GM23338 (cell line): ENCODE data around the gene CACNB2. TPM values are rescaled to one million over a fixed set of nuclear protein-coding genes. Genes with fewer than 3 reads are reported as not detected.

Experiments used
- ATAC-seq: fragments of 200-7000 bp; cut with Tn5 transposase; 3 replicates; pipeline ENCODE4 v1.9.1; 2020
- DNase-seq: peaks from one replicate; pipeline ENCODE4 v3.0.0-alpha.2; 2015; ENCODE audit warnings: low spot score
- H2AFZ ChIP-seq: fragments of 200-600 bp; sonication (generic); 2 replicates; pipeline ENCODE4 v1.8.0; 2016; ENCODE audit warnings: antibody characterized with exemption, mild to moderate bottlenecking, moderate library complexity
- H3F3A ChIP-seq: fragments of 200-600 bp; sonication (generic); replicated peaks from 2 replicates; pipeline ENCODE4 v1.8.0; 2017; ENCODE audit warnings: antibody characterized with exemption, mixed run types, low read depth
- H3K27ac ChIP-seq: fragments of 200-600 bp; sonication (generic); 2 replicates; pipeline ENCODE4 v1.6.1; 2016; ENCODE audit warnings: low read depth
- H3K27me3 ChIP-seq: fragments of 200-600 bp; sonication (generic); 2 replicates; pipeline ENCODE4 v1.8.0; 2016; ENCODE audit warnings: mild to moderate bottlenecking, mixed run types, moderate library complexity; ENCODE audit not compliant: insufficient read depth
- H3K36me3 ChIP-seq: fragments of 200-600 bp; sonication (generic); 2 replicates; pipeline ENCODE4 v1.8.0; 2016; ENCODE audit warnings: mild to moderate bottlenecking; ENCODE audit not compliant: insufficient read depth
- H3K4me1 ChIP-seq: fragments of 200-600 bp; sonication (generic); 2 replicates; pipeline ENCODE4 v1.8.0; 2016; ENCODE audit warnings: mild to moderate bottlenecking, moderate library complexity; ENCODE audit not compliant: insufficient read depth
- H3K4me2 ChIP-seq: fragments of 200-600 bp; sonication (generic); 2 replicates; pipeline ENCODE4 v1.7.1; 2017; ENCODE audit warnings: mixed run types
- H3K4me3 ChIP-seq: fragments of 200-600 bp; sonication (generic); 2 replicates; pipeline ENCODE4 v1.6.1; 2016; ENCODE audit warnings: mixed run types
- H3K79me2 ChIP-seq: fragments of 200-600 bp; sonication (generic); replicated peaks from 2 replicates; pipeline ENCODE4 v1.8.0; 2017; ENCODE audit warnings: mild to moderate bottlenecking; ENCODE audit not compliant: insufficient read depth
- H3K9me2 ChIP-seq: fragments of 200-600 bp; sonication (generic); 2 replicates; pipeline ENCODE4 v1.8.0; 2017; ENCODE audit not compliant: insufficient read depth
- H4K20me1 ChIP-seq: fragments of 200-600 bp; sonication (generic); replicated peaks from 2 replicates; pipeline ENCODE4 v1.8.0; 2017; ENCODE audit warnings: mild to moderate bottlenecking; ENCODE audit not compliant: insufficient read depth
- H3K27ac Mint-ChIP-seq: 2 replicates; pipeline ENCODE4 v1.8.0; 2020; ENCODE audit warnings: inconsistent platforms, mild to moderate bottlenecking, moderate library complexity, mixed read lengths
- H3K27me3 Mint-ChIP-seq: 3 replicates; pipeline ENCODE4 v1.8.0; 2022; ENCODE audit warnings: low read depth, mild to moderate bottlenecking, moderate library complexity, mixed read lengths, inconsistent platforms; ENCODE audit not compliant: insufficient read depth, poor library complexity
- H3K36me3 Mint-ChIP-seq: 3 replicates; pipeline ENCODE4 v1.8.0; 2021; ENCODE audit warnings: low read depth, mild to moderate bottlenecking, inconsistent platforms, moderate library complexity, mixed read lengths
- H3K4me1 Mint-ChIP-seq: 3 replicates; pipeline ENCODE4 v1.8.0; 2020; ENCODE audit warnings: mild to moderate bottlenecking, inconsistent platforms, mixed read lengths
- H3K4me3 Mint-ChIP-seq: 3 replicates; pipeline ENCODE4 v1.8.0; 2021; ENCODE audit warnings: moderate library complexity, mild to moderate bottlenecking, inconsistent platforms, mixed read lengths
- H3K9me3 Mint-ChIP-seq: 3 replicates; pipeline ENCODE4 v1.8.0; 2020; ENCODE audit warnings: moderate library complexity, mild to moderate bottlenecking, inconsistent platforms, mixed read lengths
- CREB1 ChIP-seq: fragments of 250-450 bp; sonication (Bioruptor Pico); IDR thresholded peaks from 2 replicates; pipeline ENCODE4 v1.5.0; 2020; ENCODE audit warnings: low read depth, mild to moderate bottlenecking, moderate library complexity
- ETS1 ChIP-seq: IDR thresholded peaks from 2 replicates; pipeline ENCODE4 v1.6.1; 2016; ENCODE audit warnings: antibody characterized with exemption
- EZH2 ChIP-seq: fragments of 200-600 bp; sonication (generic); IDR thresholded peaks from one replicate; pipeline ENCODE4 v1.8.0; 2017; ENCODE audit warnings: antibody characterized with exemption, mild to moderate bottlenecking, low read depth; ENCODE audit not compliant: unreplicated experiment
- EZH2phosphoT487 ChIP-seq: fragments of 200-600 bp; sonication (generic); IDR thresholded peaks from one replicate; pipeline ENCODE4 v1.8.1; 2018; ENCODE audit warnings: antibody characterized with exemption; ENCODE audit not compliant: unreplicated experiment
- JUNB ChIP-seq: IDR thresholded peaks from one replicate; pipeline ENCODE4 v1.6.1; 2016; ENCODE audit warnings: antibody characterized with exemption; ENCODE audit not compliant: unreplicated experiment
- NANOG ChIP-seq: IDR thresholded peaks from 2 replicates; pipeline ENCODE4 v1.6.1; 2016; ENCODE audit warnings: antibody characterized with exemption, borderline replicate concordance
- POLR2AphosphoS5 ChIP-seq: IDR thresholded peaks from 2 replicates; pipeline ENCODE4 v1.6.1; 2016; ENCODE audit warnings: antibody characterized with exemption, low read depth
- STAT1 ChIP-seq: IDR thresholded peaks from one replicate; pipeline ENCODE4 v1.6.1; 2016; ENCODE audit warnings: antibody characterized with exemption; ENCODE audit not compliant: unreplicated experiment
- ZNF114 ChIP-seq: fragments of 250-450 bp; sonication (Bioruptor Pico); IDR thresholded peaks from 2 replicates; pipeline ENCODE4 v1.5.0; 2020; ENCODE audit warnings: mild to moderate bottlenecking, moderate library complexity
- ZNF331 ChIP-seq: fragments of 250-450 bp; sonication (Bioruptor Pico); IDR thresholded peaks from 2 replicates; pipeline ENCODE4 v1.5.0; 2020; ENCODE audit warnings: low read depth, mild to moderate bottlenecking, moderate library complexity
- polyA plus RNA-seq: library from polyadenylated mRNA; unstranded; fragments of >200 nt; fragmentation: Nextera tagmentation; extraction: Ambion mirVana; gene quantifications from 2 replicates; pipeline ENCODE4 v1.2.1, GENCODE V29; 2016
- total RNA-seq: library from RNA; depleted of rRNA; stranded (reverse); fragments of >200 nt; shearing (Covaris generic); gene quantifications from 2 replicates; pipeline ENCODE4 v1.2.3, GENCODE V29; 2014
- TF ChIP-seq, protein P1 (sequence below): fragments of 250-450 bp; sonication (Bioruptor Pico); IDR thresholded peaks from 2 replicates; pipeline ENCODE4 v1.5.0; 2020; ENCODE audit warnings: mild to moderate bottlenecking, moderate library complexity
- TF ChIP-seq, protein P2 (sequence below): IDR thresholded peaks from one replicate; pipeline ENCODE4 v1.6.1; 2018; ENCODE audit warnings: antibody characterized with exemption; ENCODE audit not compliant: unreplicated experiment
- TF ChIP-seq, protein P3 (sequence below), 2 experiments: fragments of 200-600 bp in 1 of 2; sonication (generic) in 1 of 2; conservative IDR thresholded peaks; 2 replicates each; pipeline versions ENCODE4 v1.5.1 to v1.6.1; 2016 to 2017; ENCODE audit warnings: antibody characterized with exemption in 2 of 2, low read depth in 2 of 2, mild to moderate bottlenecking in 2 of 2, moderate library complexity in 1 of 2

Gene CACNB2
- total and polyA plus RNA-seq, 2 experiments from 2014 or later, result 5.0 to 5.9 TPM

DNA sequence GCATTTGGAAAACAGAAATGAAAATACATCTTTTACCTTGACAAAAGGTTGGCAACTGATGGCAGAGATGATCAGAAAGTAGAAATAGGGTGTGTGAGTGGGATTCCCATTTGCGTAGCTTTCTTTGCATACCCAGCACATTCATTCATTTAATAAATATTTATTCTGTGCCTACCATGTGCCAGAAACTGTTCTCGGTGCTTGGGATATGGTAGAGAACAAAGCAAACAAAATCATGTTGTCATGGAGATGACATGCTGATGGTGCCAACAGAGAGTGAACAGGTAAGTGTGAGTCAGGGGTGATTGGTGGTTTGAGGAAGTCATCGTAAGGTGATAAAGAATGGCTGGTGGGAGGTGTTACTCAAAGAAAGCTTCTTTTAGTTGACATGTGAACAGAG lies 45.4 kb downstream of the CACNB2 start:
- TF ChIP-seq ETS1 (no peak), JUNB (no peak), ZNF114 (CRISPR knock-in tag) (no peak), ZNF331 (no peak), EZH2phosphoT487 (no peak), NANOG (no peak), POLR2AphosphoS5 (no peak), CREB1 (no peak), EZH2 (no peak), STAT1 (no peak)
- TF ChIP-seq, protein P1, sequence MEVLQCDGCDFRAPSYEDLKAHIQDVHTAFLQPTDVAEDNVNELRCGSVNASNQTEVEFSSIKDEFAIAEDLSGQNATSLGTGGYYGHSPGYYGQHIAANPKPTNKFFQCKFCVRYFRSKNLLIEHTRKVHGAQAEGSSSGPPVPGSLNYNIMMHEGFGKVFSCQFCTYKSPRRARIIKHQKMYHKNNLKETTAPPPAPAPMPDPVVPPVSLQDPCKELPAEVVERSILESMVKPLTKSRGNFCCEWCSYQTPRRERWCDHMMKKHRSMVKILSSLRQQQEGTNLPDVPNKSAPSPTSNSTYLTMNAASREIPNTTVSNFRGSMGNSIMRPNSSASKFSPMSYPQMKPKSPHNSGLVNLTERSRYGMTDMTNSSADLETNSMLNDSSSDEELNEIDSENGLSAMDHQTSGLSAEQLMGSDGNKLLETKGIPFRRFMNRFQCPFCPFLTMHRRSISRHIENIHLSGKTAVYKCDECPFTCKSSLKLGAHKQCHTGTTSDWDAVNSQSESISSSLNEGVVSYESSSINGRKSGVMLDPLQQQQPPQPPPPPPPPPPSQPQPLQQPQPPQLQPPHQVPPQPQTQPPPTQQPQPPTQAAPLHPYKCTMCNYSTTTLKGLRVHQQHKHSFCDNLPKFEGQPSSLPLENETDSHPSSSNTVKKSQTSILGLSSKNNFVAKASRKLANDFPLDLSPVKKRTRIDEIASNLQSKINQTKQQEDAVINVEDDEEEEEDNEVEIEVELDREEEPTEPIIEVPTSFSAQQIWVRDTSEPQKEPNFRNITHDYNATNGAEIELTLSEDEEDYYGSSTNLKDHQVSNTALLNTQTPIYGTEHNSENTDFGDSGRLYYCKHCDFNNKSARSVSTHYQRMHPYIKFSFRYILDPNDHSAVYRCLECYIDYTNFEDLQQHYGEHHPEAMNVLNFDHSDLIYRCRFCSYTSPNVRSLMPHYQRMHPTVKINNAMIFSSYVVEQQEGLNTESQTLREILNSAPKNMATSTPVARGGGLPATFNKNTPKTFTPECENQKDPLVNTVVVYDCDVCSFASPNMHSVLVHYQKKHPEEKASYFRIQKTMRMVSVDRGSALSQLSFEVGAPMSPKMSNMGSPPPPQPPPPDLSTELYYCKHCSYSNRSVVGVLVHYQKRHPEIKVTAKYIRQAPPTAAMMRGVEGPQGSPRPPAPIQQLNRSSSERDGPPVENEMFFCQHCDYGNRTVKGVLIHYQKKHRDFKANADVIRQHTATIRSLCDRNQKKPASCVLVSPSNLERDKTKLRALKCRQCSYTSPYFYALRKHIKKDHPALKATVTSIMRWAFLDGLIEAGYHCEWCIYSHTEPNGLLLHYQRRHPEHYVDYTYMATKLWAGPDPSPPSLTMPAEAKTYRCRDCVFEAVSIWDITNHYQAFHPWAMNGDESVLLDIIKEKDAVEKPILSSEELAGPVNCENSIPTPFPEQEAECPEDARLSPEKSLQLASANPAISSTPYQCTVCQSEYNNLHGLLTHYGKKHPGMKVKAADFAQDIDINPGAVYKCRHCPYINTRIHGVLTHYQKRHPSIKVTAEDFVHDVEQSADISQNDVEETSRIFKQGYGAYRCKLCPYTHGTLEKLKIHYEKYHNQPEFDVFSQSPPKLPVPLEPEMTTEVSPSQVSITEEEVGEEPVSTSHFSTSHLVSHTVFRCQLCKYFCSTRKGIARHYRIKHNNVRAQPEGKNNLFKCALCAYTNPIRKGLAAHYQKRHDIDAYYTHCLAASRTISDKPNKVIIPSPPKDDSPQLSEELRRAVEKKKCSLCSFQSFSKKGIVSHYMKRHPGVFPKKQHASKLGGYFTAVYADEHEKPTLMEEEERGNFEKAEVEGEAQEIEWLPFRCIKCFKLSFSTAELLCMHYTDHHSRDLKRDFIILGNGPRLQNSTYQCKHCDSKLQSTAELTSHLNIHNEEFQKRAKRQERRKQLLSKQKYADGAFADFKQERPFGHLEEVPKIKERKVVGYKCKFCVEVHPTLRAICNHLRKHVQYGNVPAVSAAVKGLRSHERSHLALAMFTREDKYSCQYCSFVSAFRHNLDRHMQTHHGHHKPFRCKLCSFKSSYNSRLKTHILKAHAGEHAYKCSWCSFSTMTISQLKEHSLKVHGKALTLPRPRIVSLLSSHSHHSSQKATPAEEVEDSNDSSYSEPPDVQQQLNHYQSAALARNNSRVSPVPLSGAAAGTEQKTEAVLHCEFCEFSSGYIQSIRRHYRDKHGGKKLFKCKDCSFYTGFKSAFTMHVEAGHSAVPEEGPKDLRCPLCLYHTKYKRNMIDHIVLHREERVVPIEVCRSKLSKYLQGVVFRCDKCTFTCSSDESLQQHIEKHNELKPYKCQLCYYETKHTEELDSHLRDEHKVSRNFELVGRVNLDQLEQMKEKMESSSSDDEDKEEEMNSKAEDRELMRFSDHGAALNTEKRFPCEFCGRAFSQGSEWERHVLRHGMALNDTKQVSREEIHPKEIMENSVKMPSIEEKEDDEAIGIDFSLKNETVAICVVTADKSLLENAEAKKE (CRISPR knock-in tag), result no peak
- TF ChIP-seq, protein P2, sequence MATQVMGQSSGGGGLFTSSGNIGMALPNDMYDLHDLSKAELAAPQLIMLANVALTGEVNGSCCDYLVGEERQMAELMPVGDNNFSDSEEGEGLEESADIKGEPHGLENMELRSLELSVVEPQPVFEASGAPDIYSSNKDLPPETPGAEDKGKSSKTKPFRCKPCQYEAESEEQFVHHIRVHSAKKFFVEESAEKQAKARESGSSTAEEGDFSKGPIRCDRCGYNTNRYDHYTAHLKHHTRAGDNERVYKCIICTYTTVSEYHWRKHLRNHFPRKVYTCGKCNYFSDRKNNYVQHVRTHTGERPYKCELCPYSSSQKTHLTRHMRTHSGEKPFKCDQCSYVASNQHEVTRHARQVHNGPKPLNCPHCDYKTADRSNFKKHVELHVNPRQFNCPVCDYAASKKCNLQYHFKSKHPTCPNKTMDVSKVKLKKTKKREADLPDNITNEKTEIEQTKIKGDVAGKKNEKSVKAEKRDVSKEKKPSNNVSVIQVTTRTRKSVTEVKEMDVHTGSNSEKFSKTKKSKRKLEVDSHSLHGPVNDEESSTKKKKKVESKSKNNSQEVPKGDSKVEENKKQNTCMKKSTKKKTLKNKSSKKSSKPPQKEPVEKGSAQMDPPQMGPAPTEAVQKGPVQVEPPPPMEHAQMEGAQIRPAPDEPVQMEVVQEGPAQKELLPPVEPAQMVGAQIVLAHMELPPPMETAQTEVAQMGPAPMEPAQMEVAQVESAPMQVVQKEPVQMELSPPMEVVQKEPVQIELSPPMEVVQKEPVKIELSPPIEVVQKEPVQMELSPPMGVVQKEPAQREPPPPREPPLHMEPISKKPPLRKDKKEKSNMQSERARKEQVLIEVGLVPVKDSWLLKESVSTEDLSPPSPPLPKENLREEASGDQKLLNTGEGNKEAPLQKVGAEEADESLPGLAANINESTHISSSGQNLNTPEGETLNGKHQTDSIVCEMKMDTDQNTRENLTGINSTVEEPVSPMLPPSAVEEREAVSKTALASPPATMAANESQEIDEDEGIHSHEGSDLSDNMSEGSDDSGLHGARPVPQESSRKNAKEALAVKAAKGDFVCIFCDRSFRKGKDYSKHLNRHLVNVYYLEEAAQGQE, result no peak
- TF ChIP-seq, protein P3, sequence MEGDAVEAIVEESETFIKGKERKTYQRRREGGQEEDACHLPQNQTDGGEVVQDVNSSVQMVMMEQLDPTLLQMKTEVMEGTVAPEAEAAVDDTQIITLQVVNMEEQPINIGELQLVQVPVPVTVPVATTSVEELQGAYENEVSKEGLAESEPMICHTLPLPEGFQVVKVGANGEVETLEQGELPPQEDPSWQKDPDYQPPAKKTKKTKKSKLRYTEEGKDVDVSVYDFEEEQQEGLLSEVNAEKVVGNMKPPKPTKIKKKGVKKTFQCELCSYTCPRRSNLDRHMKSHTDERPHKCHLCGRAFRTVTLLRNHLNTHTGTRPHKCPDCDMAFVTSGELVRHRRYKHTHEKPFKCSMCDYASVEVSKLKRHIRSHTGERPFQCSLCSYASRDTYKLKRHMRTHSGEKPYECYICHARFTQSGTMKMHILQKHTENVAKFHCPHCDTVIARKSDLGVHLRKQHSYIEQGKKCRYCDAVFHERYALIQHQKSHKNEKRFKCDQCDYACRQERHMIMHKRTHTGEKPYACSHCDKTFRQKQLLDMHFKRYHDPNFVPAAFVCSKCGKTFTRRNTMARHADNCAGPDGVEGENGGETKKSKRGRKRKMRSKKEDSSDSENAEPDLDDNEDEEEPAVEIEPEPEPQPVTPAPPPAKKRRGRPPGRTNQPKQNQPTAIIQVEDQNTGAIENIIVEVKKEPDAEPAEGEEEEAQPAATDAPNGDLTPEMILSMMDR (conservative IDR thresholded peaks at IDR 0.05; ENCODE audit: low read depth in 2 of 2), result no peak
- no peaks in the 10 kb centered on the region; the same call in 2 of the 3 replicates for H3K9me3 Mint-ChIP-seq
- ATAC-seq, result no peak

More for the DNA sequence above, 45.4 kb downstream of the CACNB2 start:
- H3K9me2 ChIP-seq, result no peaks in the 10 kb centered on the region
- H4K20me1 ChIP-seq, result no peaks in the 10 kb centered on the region
- no peaks in the 10 kb centered on the region for H3F3A ChIP-seq
- H2AFZ ChIP-seq, result no peak overlapping the region
- H3K36me3 Mint-ChIP-seq, result peaks cover 13% of the 10 kb centered on the region
- H3K27me3 ChIP-seq, result no peaks in the 10 kb centered on the region
- H3K4me1 Mint-ChIP-seq, result no peaks in the 10 kb centered on the region
- H3K4me3 ChIP-seq, result no peak overlapping the region
- no peak overlapping the region for H3K4me2 ChIP-seq
- no peak overlapping the region for H3K4me3 Mint-ChIP-seq
- no peaks in the 10 kb centered on the region for H3K36me3 ChIP-seq
- no peak overlapping the region for H3K27ac ChIP-seq
- H3K4me1 ChIP-seq, result no peaks in the 10 kb centered on the region
- H3K27ac Mint-ChIP-seq, result no peak overlapping the region
- DNase-seq, result no peak
- no peaks in the 10 kb centered on the region for H3K27me3 Mint-ChIP-seq
- no peaks in the 10 kb centered on the region for H3K79me2 ChIP-seq
